GM21528 (cell line): ENCODE measurements around the gene RIPK3.
"Not testable (repeated sequence)": the region's sequence is repeated elsewhere in the genome, so short reads cannot be mapped to it uniquely, and the experiment has no call there.

ENCODE experiments used
- ATAC-seq: cut with Tn5 transposase; IDR thresholded peaks from one replicate; pipeline ENCODE4 v1.9.1; 2021; ENCODE audit warnings: mild to moderate bottlenecking, moderate library complexity; ENCODE audit not compliant: unreplicated experiment, low FRiP score

RIPK3 gene

DNA sequence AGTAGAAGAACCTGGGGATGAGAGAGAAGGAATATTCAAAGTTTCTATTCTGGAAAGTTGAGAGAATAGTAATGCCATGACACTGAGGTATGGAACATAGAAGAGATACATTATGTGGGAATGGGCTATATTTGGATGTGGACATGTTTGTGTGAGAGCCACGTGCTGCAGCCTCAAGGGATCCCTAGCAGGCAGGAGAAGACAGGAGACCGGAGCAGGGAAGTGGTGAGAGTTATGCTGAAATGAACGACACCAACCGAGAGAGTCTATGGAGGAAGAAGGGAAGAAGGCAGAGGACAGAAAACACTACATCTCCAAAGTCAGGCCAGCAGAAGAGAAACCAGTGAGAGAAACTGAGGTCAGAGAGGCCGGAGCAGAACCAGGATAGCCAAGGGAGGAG lies 10.0 kb upstream of the RIPK3 start:
- ATAC-seq, result no peak

DNA sequence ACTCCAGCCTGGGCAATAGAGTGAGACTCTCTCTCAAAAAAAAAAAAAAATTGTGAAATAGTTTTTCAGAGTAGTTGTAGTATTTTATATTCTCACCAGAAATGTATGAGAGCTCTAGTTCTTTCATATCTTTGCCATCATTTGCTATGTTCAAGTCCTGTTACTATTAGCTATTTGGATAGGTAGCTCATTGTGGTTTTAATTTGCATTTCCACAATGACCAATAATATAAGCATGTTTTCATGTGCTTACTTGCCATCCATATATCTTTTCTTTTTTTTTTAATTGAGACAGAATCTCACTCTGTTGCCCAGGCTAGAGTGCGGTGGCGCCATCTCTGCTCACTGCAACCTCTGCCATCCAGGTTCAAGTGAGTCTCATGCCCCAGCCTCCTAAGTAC lies 8.4 kb upstream of the RIPK3 start:
- ATAC-seq, result no peak

DNA sequence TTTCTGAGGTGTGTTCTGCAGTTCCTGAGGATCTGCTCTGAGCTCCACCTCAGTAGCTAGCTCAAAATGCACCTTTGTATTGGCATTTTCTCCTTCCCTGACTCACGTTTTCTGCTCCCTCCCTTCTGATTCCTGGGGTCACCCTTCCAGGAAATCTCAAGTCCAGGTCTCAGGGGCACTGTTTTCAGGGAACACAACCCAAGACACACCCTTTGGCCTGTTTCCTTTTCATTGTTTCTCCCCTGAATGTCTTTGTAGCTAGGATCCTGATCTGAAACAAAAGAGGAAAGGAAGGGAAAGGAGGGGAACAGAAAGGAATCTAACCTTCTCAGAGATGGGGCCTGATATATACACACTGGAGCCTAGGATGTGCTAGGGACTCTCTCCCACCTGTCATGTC lies 7.3 kb upstream of the RIPK3 start:
- ATAC-seq, result no peak

DNA sequence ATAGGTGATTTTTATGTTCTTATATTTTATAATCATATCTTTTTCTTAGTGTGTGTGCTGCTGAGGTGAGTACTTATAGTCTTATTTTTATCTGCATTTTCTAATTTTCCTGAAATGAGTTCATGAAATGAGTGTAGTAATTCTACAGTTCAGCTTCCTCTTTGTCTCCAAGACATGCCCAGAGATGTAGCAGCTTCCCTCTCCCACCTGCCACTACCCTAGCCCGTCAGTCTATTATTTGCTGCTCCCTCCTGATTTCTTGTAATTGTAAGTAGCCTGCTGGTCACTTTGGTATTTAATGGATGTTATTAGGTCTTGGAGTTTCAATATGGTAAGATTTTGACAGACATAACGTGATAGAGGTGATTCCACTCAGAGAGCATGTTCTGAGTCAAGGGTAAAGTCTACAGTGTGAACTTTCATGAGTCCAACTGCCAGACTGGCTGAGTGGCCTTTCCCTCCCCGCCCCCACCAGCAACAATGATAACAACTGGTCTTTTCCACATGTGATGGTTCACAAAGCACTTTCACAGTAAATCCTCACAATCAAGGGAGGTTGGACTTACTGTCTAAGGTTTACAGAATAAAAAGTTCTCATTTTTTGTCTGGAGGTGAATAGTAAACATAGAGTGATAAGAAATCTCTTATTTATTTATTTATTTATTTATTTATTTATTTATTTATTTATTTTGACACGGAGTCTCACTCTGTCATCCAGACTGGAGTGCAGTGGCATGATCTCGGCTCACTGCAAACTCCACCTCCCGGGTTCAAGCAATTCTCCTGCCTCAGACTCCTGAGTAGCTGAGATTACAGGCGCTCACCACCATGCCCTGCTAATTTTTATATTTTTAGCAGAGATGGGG lies 4.2 kb upstream of the RIPK3 start:
- ATAC-seq, result no peak

DNA sequence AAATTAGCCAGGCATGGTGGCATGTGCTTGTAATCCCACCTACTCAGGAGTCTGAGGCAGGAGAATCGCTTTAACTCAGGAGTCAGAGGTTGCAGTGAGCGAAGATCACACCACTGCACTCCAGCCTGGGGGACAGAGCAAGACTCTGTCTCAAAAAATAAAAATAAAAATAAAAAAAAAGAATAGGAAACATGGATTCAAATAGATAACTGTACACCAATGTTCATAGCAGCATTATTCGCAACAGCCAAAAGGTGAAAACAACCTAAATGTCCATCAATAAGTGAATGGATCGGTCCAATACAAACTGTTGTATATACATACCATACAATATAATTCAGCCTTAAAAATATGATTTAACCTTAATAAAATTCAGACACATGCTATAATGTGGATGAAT lies 3.1 kb upstream of the RIPK3 start:
- ATAC-seq, result no peak

DNA sequence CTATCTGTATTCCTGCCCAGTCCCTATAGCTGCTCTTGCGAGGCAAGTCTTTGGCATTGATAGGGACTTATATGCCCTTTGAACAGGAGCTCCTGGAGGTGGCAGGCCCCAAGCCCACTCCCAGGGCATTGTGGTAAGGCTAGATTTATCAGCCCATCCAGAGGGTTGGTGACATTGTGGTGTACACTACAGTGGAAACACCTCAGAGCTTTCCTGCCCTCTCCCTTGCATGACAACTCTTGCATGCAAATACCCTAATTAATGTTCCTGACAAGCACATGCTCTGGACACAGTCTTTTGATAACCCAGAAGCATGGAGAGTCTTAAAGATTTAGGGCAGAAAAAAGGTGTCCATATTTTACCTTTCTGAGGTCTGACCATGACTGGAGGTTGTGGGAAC lies 815 bp upstream of the RIPK3 start:
- no peak for ATAC-seq

DNA sequence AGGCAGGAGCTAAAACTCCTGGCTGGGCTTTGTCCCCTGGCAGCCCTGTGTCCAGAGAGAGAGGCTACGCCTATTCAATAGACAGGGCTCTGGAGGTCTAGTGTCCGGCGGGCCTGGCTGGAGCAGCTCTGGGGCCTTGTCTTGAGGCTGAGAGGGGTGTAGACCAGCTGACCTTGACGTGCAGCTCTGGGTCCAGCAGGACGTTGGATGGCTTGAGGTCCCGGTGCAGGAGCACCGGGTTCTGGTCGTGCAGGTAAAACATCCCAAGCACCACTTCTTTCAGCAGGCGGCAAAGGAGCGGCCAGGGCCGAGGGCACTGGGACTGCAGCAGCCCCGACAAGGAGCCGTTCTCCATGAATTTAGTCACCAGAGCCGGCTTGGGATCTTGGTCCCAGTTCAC lies 948 bp downstream of the RIPK3 start:
- ATAC-seq, result no peak

DNA sequence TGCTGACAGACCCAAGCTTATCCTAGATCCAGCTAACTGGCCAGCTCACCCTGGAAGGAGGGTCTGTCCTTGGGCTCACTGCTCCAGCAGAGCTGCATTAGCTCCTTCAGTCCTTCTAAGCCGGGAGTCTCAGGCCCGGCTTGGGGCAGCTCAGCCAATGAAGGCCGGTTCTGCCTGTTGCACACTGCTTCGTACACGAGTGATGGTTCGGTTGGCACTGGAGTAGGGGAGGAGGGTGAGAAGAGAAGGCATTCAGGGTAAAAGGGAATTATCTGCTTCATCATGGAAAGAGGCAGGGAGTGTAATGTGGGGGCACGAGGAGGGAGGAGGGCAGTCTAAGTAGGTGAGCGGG lies 2.0 kb downstream of the RIPK3 start:
- no peak for ATAC-seq

DNA sequence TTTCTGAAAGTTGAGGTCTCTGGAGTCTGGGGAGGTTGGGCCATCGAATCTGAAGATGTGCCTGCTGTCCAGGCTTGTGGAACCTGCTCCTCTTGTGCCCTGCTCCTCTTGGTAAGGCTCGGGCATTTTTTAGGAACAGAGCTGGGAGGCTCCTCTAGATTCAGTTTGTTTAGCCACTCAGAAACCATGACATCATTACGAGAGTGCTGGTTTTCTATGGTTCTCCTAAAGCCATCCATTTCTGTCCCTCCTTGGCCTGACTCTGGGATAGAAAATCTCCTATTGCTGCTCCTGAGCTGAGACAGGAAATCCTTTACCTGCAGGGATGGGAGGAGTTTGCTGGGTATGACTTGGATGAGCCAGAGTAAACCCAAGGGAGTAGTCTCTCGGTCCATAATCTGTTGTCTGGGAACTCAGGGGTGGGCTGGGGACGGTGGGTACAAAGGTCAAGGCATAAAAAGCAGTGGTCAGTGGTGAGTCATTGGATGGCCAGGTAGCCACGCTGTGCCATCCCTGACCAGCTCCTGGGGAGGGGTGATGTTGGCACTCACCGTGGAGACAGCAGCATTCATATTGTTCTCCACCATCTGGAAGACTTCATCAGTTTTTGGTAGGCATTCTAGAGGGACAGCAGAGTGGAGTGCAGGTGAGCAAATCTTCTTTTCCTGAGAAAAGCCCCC lies 2.5 kb downstream of the RIPK3 start:
- no peak for ATAC-seq

DNA sequence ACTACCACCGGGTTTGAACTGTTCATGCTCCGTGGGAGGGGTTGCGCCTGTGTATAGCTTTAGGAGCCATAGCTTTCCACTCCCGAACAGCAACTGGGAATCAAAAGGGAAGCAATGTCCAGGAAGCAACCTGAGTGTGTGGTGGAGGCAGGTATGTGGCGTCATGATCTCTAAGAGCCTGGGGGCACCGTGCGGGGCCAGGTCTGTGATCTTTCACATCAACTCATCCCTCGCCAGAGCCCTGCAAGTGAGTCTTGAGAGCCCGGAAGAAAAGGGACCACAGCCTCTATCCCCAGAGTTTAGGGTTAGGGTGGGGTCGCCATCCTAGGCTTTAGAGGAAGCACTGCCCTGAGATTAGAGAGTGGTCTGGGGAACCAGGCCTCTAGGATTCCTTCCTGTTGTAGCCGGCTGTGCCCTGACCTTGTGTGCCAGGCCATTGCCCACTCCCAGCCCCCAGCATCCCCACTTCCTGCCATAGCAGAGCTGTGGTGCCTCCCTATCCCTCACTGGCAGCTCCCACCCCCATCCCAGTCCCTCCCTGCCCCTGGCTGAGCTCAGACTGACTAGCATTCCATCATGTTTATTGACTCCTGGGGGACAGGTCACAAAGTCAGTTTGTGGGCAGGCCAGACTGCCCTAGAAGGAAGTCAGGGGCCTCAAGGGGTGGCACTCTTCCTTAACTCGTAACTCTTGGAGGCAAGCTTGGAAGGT lies 4.2 kb downstream of the RIPK3 start:
- ATAC-seq, result no peak

DNA sequence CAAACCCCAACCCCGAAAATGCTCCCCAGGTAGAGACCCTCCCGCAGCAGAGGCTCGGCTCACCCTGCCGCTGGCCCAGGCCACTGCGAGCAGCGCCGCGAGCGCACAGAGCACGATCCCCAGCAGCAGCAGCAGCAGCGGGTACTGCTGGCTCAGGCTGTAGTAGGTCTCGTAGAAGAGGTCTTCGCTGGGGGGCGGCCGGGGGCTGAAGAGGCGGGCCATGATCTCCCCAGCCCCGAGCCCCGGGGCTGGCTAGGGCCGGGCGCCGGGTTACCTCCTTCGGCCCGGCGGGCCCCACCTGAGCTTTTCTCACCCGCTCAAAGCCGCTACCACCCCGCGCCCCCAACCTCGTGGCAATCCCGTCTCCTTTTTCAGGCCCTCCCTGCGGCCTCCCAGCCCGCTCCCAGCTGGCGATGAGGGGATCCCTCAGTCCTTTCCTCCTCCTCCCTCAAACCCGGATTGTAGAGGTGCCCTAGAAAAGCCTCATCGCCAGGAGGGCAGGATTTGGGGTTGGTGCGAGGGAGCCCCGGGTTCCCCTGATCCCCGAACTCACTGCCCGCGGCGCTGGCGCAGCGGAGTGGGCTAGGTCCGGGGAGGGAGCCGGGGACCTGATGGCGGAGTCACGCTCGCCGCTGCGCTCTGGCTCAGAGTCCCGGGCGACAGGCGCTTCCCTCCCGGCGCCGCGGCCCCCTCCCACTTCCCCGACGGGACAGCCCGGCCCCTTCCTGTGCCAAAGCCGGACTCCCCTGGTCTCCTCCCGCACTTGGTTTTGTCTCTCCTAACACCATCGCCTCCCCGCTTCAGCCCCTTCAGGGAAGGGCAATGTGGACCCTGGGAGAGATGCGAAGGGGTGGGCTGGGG lies 5.1 kb downstream of the RIPK3 start, which contains the start of gene ADCY4:
TSS of gene ADCY4 (minus strand) at position 641 of the 861 bp plus-strand sequence. CDS start at position 222, 419 bp downstream.
- ATAC-seq, result no peak

DNA sequence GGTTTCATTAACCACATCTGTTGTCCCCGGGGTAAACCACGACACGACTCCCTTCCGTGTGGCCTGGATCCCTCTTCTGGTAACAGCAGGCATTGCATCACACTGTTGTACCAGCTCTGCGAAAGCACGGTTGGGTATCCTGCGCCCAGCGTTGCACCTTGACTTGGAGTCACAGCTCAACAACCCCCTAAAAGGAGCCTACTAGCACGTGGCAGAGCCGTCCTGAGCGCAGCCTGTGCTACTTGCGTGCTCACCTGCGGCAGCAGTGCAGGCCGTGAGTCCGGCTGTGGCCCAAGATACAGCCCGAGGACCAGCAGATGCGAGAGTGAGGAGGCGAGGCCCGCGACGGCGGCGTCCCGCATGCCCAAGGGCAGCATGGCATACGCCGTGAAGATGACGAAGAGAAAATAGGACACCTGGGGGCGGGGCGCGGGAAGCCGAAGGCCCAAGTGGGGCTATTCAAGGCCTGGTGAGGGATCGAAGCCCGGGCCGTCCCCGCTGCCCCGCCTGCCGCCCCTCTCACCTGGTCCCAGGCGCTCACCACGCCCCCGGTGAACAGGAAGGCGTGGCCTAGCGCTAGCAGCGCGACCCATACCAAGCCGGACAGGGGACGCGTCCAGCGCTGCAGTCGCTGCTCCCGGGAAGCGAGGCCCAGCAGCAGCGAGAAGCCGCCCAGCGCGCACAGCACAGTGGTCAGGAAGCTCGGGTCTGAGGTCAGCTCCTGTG lies 7.4 kb downstream of the RIPK3 start:
- peak; percentile 69 for ATAC-seq

DNA sequence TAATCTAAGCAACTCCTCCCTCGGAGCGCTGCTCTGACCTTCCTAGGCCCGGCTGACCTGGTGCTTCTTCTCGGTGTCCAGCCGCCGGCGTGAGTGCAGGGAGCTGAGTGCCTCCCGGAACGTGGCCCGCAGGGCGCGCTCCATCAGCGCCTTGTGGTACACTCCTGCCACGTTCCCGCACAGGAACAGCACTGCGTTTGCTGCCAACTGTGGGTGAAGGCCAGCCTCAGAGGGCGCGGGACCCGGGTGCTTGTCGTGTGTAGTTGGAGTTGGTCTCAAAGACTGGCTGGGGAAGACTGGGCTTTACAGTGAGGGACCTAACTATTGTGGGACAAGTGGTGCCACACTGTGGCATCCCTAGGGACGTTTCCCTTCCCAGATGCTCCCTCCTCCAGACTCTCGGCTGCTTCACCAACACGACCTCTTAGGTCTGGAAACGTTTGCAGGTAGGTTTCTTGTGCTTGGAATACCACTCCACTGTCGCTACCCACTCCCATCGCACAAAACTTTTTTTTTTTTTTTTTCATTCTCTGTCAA lies 8.0 kb downstream of the RIPK3 start:
- ATAC-seq, result no peak

DNA sequence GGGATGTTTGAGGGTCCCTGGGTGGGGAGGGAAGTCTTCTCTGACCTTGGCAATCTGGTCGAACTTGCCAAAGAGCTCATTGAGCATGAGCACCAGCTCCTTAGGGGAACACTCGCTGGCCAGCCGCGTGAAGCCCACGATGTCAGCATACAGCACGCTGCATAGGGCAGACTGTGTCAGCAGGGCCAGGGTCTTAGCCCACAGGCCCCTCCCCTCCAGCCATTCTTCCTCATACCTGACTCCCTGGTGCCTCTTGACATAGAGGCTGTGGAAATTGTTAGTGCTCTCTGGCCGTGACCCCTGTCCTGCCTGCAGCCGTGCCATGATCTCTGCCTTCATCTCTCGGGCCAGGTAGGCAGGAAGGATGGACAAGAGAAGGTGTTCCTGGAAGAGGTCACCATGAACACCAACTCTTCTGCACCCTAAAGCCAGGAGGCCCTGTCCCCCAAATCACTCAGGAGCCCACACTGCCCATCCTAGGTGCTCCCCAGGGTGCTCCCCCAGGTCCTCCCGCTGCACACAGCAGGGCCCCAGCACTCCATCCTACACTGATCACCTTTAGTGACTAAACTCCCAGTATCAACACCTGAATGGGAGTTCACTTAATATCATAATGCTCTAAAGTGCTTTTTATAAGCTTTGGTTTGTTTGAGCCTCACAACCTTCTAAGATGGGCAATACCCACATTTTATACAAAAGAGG lies 8.7 kb downstream of the RIPK3 start:
- no peak for ATAC-seq

DNA sequence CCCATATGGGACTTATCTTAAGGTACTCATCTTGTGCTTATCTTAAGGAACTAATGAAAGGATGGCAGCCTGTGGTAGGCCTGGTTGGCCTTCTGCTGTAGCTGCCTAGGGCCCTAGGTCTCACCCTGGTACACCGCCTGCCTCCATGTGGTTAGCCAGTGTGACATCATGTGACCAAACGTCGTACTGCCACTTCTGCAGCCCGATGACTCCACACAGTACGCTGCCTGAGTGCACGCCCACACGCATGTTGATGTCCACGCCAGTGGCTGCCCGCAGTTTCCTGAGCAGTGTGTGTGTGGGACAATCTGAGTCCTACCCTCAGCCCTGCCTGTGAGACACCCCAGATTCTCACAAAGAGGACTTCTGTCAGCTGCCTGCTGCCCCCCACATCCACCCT lies 10.1 kb downstream of the RIPK3 start:
- ATAC-seq, result no peak

DNA sequence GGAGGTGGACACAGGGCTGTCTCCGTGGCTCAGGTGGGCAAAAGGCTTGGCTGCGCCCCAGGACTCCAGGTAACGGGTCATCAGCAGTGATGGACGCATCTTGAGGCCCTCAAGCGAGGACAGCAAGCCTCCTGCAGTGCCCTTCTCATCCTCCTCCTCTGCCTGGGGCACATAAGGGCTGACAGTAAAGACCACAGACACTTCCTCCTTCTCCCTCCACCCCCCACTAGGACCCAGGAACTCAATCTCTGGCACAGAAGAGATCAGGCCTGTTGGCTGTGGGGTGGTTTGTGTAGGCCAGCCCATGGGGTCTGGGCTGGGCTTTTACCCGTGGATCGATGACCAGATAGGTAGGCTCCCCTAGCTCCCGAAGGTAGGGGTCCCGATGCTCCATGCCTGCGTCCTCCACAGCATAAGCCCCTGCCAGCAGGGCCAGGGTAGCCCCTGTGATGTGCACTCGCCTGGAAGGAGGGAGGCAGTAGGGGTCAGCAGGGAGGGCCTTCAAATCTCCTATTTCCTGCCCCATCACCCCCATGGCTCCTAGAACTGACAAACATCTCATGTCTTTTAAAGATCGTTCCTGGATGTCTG lies 10.6 kb downstream of the RIPK3 start:
- no peak for ATAC-seq

DNA sequence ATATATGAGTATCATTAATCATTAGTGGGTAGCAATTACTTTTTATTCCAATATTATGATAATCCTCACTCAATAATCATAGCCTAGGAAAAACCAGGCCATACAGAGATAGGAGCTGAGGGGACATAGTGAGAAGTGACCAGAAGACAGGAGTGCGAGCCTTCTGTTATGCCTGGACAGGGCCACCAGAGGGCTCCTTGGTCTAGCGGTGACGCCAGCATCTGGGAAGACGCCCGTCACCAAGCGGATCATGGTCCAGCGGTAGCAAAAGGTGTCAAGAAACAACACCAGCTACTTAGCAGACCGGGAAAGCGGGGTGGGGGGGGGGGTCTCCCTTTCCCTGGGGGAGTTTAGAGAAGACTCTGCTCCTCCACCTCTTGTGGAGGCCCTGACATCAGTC lies 11.9 kb downstream of the RIPK3 start:
- ATAC-seq, result not testable (repeated sequence)

DNA sequence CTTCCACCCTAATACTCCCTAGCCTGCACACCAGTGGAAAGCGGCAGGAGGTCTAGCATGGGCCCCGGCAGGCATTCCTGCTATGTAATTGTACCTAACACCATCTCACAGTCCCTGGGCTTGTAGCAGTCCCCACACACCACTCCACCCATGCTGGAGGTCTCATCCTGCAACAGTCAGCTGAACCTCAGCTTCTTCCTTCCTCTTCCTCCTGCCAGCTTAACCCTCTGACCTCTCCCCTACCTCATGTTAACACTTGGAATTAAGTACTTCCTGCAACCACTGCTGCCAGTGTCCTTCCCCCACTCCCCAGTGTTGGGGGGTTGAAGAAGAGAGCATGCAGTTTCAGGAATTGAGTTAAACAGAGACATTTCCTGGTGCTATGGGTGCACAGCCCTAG lies 12.5 kb downstream of the RIPK3 start:
- no peak for ATAC-seq

DNA sequence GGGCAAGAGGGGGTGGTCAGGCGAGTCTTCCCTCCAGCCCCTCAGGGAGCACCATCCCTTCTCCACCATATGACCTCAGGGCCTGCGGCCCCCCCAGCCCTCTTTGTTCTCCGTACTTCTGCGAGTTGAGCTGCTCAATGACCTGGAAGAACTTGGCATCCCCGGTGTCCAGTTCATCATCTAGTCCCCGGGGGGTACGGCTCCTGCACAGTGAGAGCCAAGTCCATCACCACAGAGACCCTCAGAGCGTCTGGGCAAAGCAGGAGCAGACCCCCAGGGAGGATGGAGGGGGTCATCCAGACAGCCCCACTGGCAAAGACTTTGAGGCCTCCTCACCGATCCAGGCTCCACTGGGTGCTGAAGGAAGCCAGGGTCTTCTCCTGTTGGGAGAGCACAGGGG lies 13.8 kb downstream of the RIPK3 start:
- ATAC-seq, result no peak
